ENCODE measurements around the gene NOL9. TPM values are rescaled to one million over a fixed set of nuclear protein-coding genes. Genes with fewer than 3 reads are reported as not detected.

Gene NOL9
- total and polyA plus RNA-seq, 9 of the 15 experiments (the other 6 are each of a cell fraction or from before 2014, with no cell fraction given), result 5.6 to 76.5 (median 47.3) TPM

- TF ChIP-seq ZNF224 (CRISPR knock-in tag; IDR thresholded peaks at IDR 0.05) (no peak; the same call in 1 of the 2 replicates), FOXP4 (CRISPR knock-in tag; IDR thresholded peaks at IDR 0.05; ENCODE audit: borderline replicate concordance) (no peak; the same call in 1 of the 2 replicates), MNT (conservative IDR thresholded peaks at IDR 0.05) (peak; percentile 64 to 85), CTBP1 (IDR thresholded peaks at IDR 0.05; ENCODE audit: borderline replicate concordance) (peak; percentile 87), ZNF408 (CRISPR knock-in tag; IDR thresholded peaks at IDR 0.05; ENCODE audit: low read depth) (no peak)
- TF ChIP-seq, protein P1, sequence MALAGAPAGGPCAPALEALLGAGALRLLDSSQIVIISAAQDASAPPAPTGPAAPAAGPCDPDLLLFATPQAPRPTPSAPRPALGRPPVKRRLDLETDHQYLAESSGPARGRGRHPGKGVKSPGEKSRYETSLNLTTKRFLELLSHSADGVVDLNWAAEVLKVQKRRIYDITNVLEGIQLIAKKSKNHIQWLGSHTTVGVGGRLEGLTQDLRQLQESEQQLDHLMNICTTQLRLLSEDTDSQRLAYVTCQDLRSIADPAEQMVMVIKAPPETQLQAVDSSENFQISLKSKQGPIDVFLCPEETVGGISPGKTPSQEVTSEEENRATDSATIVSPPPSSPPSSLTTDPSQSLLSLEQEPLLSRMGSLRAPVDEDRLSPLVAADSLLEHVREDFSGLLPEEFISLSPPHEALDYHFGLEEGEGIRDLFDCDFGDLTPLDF (CRISPR knock-in tag; IDR thresholded peaks at IDR 0.05), result peak; percentile 85; the same call in 1 of the 2 replicates
- TF ChIP-seq, protein P2, sequence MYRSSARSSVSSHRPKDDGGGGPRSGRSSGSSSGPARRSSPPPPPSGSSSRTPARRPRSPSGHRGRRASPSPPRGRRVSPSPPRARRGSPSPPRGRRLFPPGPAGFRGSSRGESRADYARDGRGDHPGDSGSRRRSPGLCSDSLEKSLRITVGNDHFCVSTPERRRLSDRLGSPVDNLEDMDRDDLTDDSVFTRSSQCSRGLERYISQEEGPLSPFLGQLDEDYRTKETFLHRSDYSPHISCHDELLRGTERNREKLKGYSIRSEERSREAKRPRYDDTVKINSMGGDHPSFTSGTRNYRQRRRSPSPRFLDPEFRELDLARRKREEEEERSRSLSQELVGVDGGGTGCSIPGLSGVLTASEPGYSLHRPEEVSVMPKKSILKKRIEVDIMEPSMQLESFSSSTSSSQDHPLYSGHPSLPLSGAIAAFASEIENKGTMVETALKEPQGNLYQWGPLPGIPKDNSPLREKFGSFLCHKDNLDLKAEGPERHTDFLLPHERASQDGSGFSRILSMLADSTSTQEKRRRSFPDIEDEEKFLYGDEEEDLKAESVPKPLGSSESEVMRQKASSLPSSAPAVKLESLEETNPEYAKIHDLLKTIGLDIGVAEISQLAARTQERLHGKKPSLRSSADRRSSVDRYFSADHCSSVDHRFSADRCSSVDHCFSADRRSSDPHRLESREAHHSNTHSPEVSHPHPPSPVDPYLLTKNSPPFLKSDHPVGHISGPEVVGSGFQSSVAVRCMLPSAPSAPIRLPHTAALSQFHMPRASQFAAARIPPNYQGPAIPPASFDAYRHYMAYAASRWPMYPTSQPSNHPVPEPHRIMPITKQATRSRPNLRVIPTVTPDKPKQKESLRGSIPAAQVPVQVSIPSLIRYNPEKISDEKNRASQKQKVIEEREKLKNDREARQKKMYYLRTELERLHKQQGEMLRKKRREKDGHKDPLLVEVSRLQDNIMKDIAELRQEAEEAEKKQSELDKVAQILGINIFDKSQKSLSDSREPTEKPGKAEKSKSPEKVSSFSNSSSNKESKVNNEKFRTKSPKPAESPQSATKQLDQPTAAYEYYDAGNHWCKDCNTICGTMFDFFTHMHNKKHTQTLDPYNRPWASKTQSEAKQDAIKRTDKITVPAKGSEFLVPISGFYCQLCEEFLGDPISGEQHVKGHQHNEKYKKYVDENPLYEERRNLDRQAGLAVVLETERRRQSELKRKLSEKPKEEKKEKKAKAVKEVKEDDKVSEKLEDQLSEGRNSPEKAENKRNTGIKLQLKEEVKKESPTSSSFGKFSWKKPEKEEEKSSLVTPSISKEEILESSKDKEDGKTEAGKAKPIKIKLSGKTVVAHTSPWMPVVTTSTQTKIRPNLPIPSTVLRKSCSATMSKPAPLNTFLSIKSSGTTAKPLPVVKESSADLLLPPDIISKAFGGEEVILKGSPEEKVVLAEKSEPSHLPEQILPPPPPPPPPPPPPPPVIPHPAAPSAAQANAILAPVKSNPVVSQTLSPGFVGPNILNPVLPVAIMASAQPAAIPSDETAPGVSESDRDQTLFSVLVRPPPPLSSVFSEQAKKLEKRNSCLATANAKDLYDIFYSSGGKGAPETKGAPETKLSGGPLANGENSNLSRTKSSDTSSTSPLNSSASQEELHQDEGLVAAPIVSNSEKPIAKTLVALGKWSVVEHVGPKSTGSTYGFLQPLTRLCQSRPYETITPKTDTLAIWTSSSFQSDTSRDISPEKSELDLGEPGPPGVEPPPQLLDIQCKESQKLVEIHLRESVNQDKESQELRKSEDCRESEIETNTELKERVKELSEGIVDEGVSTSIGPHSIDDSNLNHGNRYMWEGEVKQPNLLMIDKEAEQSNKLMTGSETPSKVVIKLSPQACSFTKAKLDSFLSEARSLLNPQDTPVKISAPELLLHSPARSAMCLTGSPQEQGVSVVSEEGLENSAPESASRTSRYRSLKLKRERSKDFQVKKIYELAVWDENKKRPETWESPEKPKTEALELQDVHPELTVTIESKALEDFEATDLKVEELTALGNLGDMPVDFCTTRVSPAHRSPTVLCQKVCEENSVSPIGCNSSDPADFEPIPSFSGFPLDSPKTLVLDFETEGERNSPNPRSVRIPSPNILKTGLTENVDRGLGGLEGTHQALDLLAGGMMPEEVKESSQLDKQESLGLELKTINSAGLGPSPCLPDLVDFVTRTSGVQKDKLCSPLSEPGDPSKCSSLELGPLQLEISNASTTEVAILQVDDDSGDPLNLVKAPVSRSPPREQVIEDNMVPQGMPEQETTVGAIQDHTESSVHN (IDR thresholded peaks at IDR 0.05; ENCODE audit: borderline replicate concordance in 1 of 2, low read depth in 1 of 2), result no peak
These were observed 47.8 kb upstream of the NOL9 start (continued) for GRCh38 chr1:6601923-6602668.
